ENCODE measurements around the gene TMEM131L.

GRCh38 chr4:153553155-153553818 is 87.1 kb downstream of the TMEM131L start:
- no peak for TF ChIP-seq POLR2A (IDR thresholded peaks at IDR 0.05; ENCODE audit: low read depth, low read length)
- TF ChIP-seq POLR2AphosphoS5 (IDR thresholded peaks at IDR 0.05; ENCODE audit: low read depth, low read length), result no peak
- no peak for TF ChIP-seq POU2F2 (IDR thresholded peaks at IDR 0.05; ENCODE audit: low read depth, low read length)
- no peak for TF ChIP-seq PAX5 (IDR thresholded peaks at IDR 0.05; ENCODE audit: insufficient read depth, low read length, severe bottlenecking)
- TF ChIP-seq TAF1 (IDR thresholded peaks at IDR 0.05; ENCODE audit: low read depth, low read length), result no peak
